Trophoblast cell (in vitro differentiated cells and primary cell): ENCODE results near the gene SMARCB1.

Experiments used
- DNase-seq, 2 donors: peaks; one replicate each; pipeline ENCODE4 v3.0.0-alpha.2; 2016
- H2AFZ ChIP-seq: 2 replicates; pipeline ENCODE4 v1.6.1; 2013; ENCODE audit warnings: low read length, moderate library complexity, mild to moderate bottlenecking; ENCODE audit not compliant: insufficient read depth, poor library complexity
- H2AK5ac ChIP-seq: 2 replicates; pipeline ENCODE4 v1.6.1; 2013; ENCODE audit warnings: mild to moderate bottlenecking, low read length
- H2BK120ac ChIP-seq: 2 replicates; pipeline ENCODE4 v1.6.1; 2013; ENCODE audit warnings: low read length, mild to moderate bottlenecking, moderate library complexity; ENCODE audit not compliant: insufficient read depth, poor library complexity
- H2BK12ac ChIP-seq: 2 replicates; pipeline ENCODE4 v1.6.1; 2013; ENCODE audit warnings: mild to moderate bottlenecking, low read length, moderate library complexity
- H2BK5ac ChIP-seq: 2 replicates; pipeline ENCODE4 v1.6.1; 2013; ENCODE audit warnings: low read length, low read depth, moderate library complexity, mild to moderate bottlenecking; ENCODE audit not compliant: poor library complexity
- H3K14ac ChIP-seq: 2 replicates; pipeline ENCODE4 v1.6.1; 2013; ENCODE audit warnings: mild to moderate bottlenecking, low read length
- H3K18ac ChIP-seq: 2 replicates; pipeline ENCODE4 v1.6.1; 2013; ENCODE audit warnings: mild to moderate bottlenecking, low read length
- H3K23ac ChIP-seq: 2 replicates; pipeline ENCODE4 v1.6.1; 2013; ENCODE audit warnings: low read length
- H3K27ac ChIP-seq: 2 replicates; pipeline ENCODE4 v1.5.1; 2013; ENCODE audit warnings: low read depth, mild to moderate bottlenecking, inconsistent platforms, low read length, moderate library complexity
- H3K27me3 ChIP-seq: 2 replicates; pipeline ENCODE4 v1.6.1; 2013; ENCODE audit warnings: inconsistent platforms, mild to moderate bottlenecking, low read length, moderate library complexity; ENCODE audit not compliant: insufficient read depth
- H3K36me3 ChIP-seq, 2 experiments: 1 replicate in 1 of 2; 2 replicates in 1 of 2; pipeline ENCODE4 v1.6.1; 2013; ENCODE audit warnings: low read length in 2 of 2, mild to moderate bottlenecking in 2 of 2, moderate library complexity in 1 of 2; ENCODE audit not compliant: insufficient read depth in 2 of 2, control insufficient read depth in 1 of 2
- H3K4ac ChIP-seq: 2 replicates; pipeline ENCODE4 v1.6.1; 2013; ENCODE audit warnings: low read depth, mild to moderate bottlenecking, low read length, moderate library complexity
- H3K4me1 ChIP-seq, 2 experiments: 1 replicate in 1 of 2; 2 replicates in 1 of 2; pipeline ENCODE4 v1.6.1; 2013; ENCODE audit warnings: low read length in 2 of 2, mild to moderate bottlenecking in 2 of 2, moderate library complexity in 1 of 2; ENCODE audit not compliant: insufficient read depth in 2 of 2, control insufficient read depth in 1 of 2
- H3K4me2 ChIP-seq: 2 replicates; pipeline ENCODE4 v1.6.1; 2013; ENCODE audit warnings: inconsistent platforms, mild to moderate bottlenecking, low read length, moderate library complexity
- H3K4me3 ChIP-seq: 2 replicates; pipeline ENCODE4 v1.5.1; 2013; ENCODE audit warnings: mild to moderate bottlenecking, low read depth, low read length, inconsistent platforms
- H3K79me1 ChIP-seq: one replicate; pipeline ENCODE4 v1.6.1; 2013; ENCODE audit warnings: low read length
- H3K79me2 ChIP-seq: 2 replicates; pipeline ENCODE4 v1.6.1; 2013; ENCODE audit warnings: low read length, mild to moderate bottlenecking; ENCODE audit not compliant: control insufficient read depth, insufficient read depth, poor library complexity
- H3K9ac ChIP-seq: 2 replicates; pipeline ENCODE4 v1.6.1; 2013; ENCODE audit warnings: mild to moderate bottlenecking, low read length
- H3K9me3 ChIP-seq: 2 replicates; pipeline ENCODE4 v1.6.1; 2013; ENCODE audit warnings: low read depth, mild to moderate bottlenecking, control low read depth, inconsistent platforms, low read length; ENCODE audit not compliant: insufficient read depth
- H4K12ac ChIP-seq: 2 replicates; pipeline ENCODE4 v1.6.1; 2013; ENCODE audit warnings: low read depth, mild to moderate bottlenecking, low read length, moderate library complexity
- H4K8ac ChIP-seq: 2 replicates; pipeline ENCODE4 v1.6.1; 2013; ENCODE audit warnings: low read depth, mild to moderate bottlenecking, low read length, moderate library complexity
- H4K91ac ChIP-seq: one replicate; pipeline ENCODE4 v1.6.1; 2013; ENCODE audit warnings: low read depth, mild to moderate bottlenecking, low read length, moderate library complexity
- WGBS: extraction: QIAGEN DNeasy Blood & Tissue Kit; methylation state at CpG from one replicate; pipeline ENCODE4 v1.1.7; 2013; ENCODE audit warnings: missing lambda C conversion rate; ENCODE audit not compliant: insufficient read length, insufficient coverage; ENCODE audit errors: extremely low coverage; 5-methylcytosine and 5-hydroxymethylcytosine counted together

SMARCB1 gene

GRCh38 chr22:23815541-23816155, 28.9 kb downstream of the SMARCB1 start:
- Histone ChIP-seq H3K4ac (no peak overlapping the region), H2BK12ac (no peak overlapping the region), H3K14ac (no peak overlapping the region), H2AK5ac (no peak overlapping the region), H2BK5ac (no peak overlapping the region), H3K9me3 (no peaks in the 10 kb centered on the region), H3K18ac (no peak overlapping the region), H3K4me2 (no peak overlapping the region), H4K12ac (no peak overlapping the region), H2AFZ (no peak overlapping the region), H3K4me3 (no peak overlapping the region), H2BK120ac (no peak overlapping the region), H3K23ac (no peak overlapping the region), H3K36me3 (peaks cover 34% of the 10 kb centered on the region in 2 experiments), H3K79me1 (no peaks in the 10 kb centered on the region), H3K27ac (no peak overlapping the region), H3K9ac (no peak overlapping the region), H4K8ac (no peak overlapping the region), H3K4me1 (peaks cover 5 to 7% of the 10 kb centered on the region in 2 experiments), H3K27me3 (no peaks in the 10 kb centered on the region), H4K91ac (no peak overlapping the region), H3K79me2 (no peaks in the 10 kb centered on the region)
- DNase-seq: peak; percentile 97 to 99
- WGBS: no CpG with 5 or more reads among the region's 10 CpGs

- Histone ChIP-seq H2AFZ (no peak overlapping the region), H3K36me3 (peaks cover 37 to 41% of the 10 kb centered on the region in 2 experiments), H3K9me3 (no peaks in the 10 kb centered on the region), H3K9ac (no peak overlapping the region), H2BK12ac (no peak overlapping the region), H2BK5ac (no peak overlapping the region), H3K79me1 (no peaks in the 10 kb centered on the region), H2AK5ac (no peak overlapping the region), H3K4me3 (no peak overlapping the region), H3K18ac (no peak overlapping the region), H3K27ac (no peak overlapping the region), H3K4me2 (no peak overlapping the region), H3K27me3 (no peaks in the 10 kb centered on the region), H4K91ac (no peak overlapping the region), H2BK120ac (no peak overlapping the region), H3K14ac (no peak overlapping the region), H4K8ac (no peak overlapping the region), H3K4ac (no peak overlapping the region), H3K79me2 (no peaks in the 10 kb centered on the region), H4K12ac (no peak overlapping the region), H3K23ac (no peak overlapping the region), H3K4me1 (peaks cover 5 to 7% of the 10 kb centered on the region in 2 experiments)
- no CpG with 5 or more reads among the region's 18 CpGs for WGBS
- peak; percentile 98 for DNase-seq
These were observed 29.6 kb downstream of the SMARCB1 start for GRCh38 chr22:23816156-23816976.

- H2BK5ac ChIP-seq: no peak overlapping the region
- no peak overlapping the region for H3K4me2 ChIP-seq
- peaks cover 2% of the 10 kb centered on the region for H3K9me3 ChIP-seq
- H3K36me3 ChIP-seq: peaks cover 41 to 47% of the 10 kb centered on the region in 2 experiments
- no peak overlapping the region for H4K91ac ChIP-seq
- H3K27me3 ChIP-seq: no peaks in the 10 kb centered on the region
- no peak overlapping the region for H3K14ac ChIP-seq
- no peak overlapping the region for H2AK5ac ChIP-seq
- H3K79me2 ChIP-seq: no peaks in the 10 kb centered on the region
- no peak overlapping the region for H3K18ac ChIP-seq
- WGBS: no CpG with 5 or more reads among the region's 6 CpGs
- no peaks in the 10 kb centered on the region for H3K79me1 ChIP-seq
- no peak overlapping the region for H2AFZ ChIP-seq
- no peak overlapping the region for H4K8ac ChIP-seq
- H2BK120ac ChIP-seq: no peak overlapping the region
- DNase-seq: peak; percentile 39 to 54
- no peak overlapping the region for H3K23ac ChIP-seq
- no peak overlapping the region for H2BK12ac ChIP-seq
- H4K12ac ChIP-seq: no peak overlapping the region
- no peak overlapping the region for H3K4me3 ChIP-seq
- no peak overlapping the region for H3K4ac ChIP-seq
- H3K9ac ChIP-seq: no peak overlapping the region
- H3K4me1 ChIP-seq: peaks cover 5 to 7% of the 10 kb centered on the region in 2 experiments
- H3K27ac ChIP-seq: no peak overlapping the region
These were observed 30.4 kb downstream of the SMARCB1 start for GRCh38 chr22:23817146-23817545.

DNA sequence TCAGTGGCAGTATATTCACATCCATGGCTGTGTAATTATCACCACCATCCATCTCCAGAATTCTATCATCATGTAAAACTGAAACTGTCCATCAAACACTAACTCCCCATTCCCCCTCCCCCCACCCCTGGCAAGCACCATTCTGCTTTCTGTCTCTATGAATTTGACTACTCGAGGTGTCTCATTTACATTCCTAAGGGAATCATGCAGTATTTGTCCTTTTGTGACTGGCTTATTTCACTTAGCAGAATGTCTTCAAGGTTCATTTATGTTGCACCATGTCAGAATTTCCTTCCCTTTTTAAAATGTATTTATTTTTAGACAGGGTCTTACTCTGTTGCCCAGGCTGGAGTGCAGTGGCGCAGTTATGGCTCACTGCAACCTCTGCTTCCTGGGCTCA, 31.8 kb downstream of the SMARCB1 start:
- Histone ChIP-seq H3K4me1 (peaks cover 5 to 7% of the 10 kb centered on the region in 2 experiments), H3K23ac (no peak overlapping the region), H3K18ac (no peak overlapping the region), H3K4me2 (no peak overlapping the region), H3K27me3 (no peaks in the 10 kb centered on the region), H3K9ac (no peak overlapping the region), H4K8ac (no peak overlapping the region), H3K27ac (no peak overlapping the region), H3K36me3 (peaks cover 55 to 58% of the 10 kb centered on the region in 2 experiments), H3K9me3 (peaks cover 3% of the 10 kb centered on the region), H3K14ac (no peak overlapping the region), H2BK5ac (no peak overlapping the region), H2AFZ (no peak overlapping the region), H2BK120ac (no peak overlapping the region), H3K79me1 (no peaks in the 10 kb centered on the region), H4K12ac (no peak overlapping the region), H3K79me2 (no peaks in the 10 kb centered on the region), H3K4me3 (no peak overlapping the region), H2AK5ac (no peak overlapping the region), H4K91ac (no peak overlapping the region), H2BK12ac (no peak overlapping the region), H3K4ac (no peak overlapping the region)
- no peak for DNase-seq
- no CpG with 5 or more reads among the region's 2 CpGs for WGBS
